ENCODE measurements around the gene SCFD2.

DNA sequence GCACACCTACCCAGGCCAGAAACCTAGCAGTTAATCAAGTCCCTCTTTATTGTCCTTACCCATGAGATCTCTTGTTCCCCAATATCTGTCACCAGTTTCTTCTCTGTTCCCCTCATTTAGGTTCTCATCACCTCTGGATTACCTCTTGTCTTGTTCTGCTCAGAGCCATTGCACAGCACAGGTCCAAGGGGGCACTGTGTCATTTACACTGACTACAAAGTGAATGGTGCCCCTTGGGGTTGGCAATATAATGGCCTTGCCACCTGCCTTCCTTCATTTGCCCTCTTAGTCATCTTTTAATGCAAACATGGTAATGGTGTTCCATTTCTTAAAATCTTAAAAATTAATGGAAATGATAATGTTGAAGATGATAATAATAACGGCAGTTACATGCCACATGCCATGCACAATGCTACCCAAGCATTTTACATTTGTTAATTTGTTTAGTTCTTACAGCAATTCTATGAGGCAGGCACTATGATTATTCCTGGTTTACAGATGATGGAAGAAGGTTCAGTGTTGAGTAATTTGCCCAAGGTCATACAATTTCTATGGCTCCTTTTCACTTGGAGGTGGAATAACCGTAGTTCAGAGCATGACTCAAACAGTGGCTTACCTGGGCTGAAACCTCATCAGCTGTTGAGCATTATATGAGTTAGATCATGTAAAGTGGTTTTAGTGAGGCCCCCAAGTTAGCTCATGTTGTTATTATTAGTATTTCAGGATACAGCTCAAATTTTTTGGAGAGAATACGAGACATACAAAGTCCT, 385.9 kb downstream of the SCFD2 start:
- TF ChIP-seq, protein P1, sequence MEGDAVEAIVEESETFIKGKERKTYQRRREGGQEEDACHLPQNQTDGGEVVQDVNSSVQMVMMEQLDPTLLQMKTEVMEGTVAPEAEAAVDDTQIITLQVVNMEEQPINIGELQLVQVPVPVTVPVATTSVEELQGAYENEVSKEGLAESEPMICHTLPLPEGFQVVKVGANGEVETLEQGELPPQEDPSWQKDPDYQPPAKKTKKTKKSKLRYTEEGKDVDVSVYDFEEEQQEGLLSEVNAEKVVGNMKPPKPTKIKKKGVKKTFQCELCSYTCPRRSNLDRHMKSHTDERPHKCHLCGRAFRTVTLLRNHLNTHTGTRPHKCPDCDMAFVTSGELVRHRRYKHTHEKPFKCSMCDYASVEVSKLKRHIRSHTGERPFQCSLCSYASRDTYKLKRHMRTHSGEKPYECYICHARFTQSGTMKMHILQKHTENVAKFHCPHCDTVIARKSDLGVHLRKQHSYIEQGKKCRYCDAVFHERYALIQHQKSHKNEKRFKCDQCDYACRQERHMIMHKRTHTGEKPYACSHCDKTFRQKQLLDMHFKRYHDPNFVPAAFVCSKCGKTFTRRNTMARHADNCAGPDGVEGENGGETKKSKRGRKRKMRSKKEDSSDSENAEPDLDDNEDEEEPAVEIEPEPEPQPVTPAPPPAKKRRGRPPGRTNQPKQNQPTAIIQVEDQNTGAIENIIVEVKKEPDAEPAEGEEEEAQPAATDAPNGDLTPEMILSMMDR (IDR thresholded peaks at IDR 0.05; ENCODE audit: borderline replicate concordance, extremely low read depth, low read length, poor library complexity, severe bottlenecking) = no peak
- no peak for TF ChIP-seq EZH2 (IDR thresholded peaks at IDR 0.05; ENCODE audit: borderline replicate concordance, low read depth, low read length, severe bottlenecking)

All from DND-41 (cell line).